GM19025 (cell line): ENCODE data around the gene NUB1.

Source experiments
- ATAC-seq: cut with Tn5 transposase; IDR thresholded peaks from one replicate; pipeline ENCODE4 v1.9.1; 2021; ENCODE audit warnings: mild to moderate bottlenecking, low read depth, moderate library complexity; ENCODE audit not compliant: unreplicated experiment

Gene NUB1

GRCh38 chr7:151386301-151387160 is 44.9 kb downstream of the NUB1 start:
- no peak for ATAC-seq

- ATAC-seq, result no peak
These were observed 45.8 kb downstream of the NUB1 start for GRCh38 chr7:151387161-151388006.

GRCh38 chr7:151388007-151388297 is 46.3 kb downstream of the NUB1 start:
- no peak for ATAC-seq

- ATAC-seq, result no peak
These were observed 46.8 kb downstream of the NUB1 start for GRCh38 chr7:151388430-151388829.

- ATAC-seq, result no peak
These were observed 47.6 kb downstream of the NUB1 start for GRCh38 chr7:151389096-151389767.

GRCh38 chr7:151389768-151390597 is 48.4 kb downstream of the NUB1 start:
- ATAC-seq, result no peak

GRCh38 chr7:151390598-151391357 is 49.2 kb downstream of the NUB1 start:
- ATAC-seq, result no peak

- no peak for ATAC-seq
These were observed 49.7 kb downstream of the NUB1 start for GRCh38 chr7:151391358-151391730.

- no peak for ATAC-seq
These were observed 50.4 kb downstream of the NUB1 start for GRCh38 chr7:151392002-151392401.

GRCh38 chr7:151392426-151392825 is 50.8 kb downstream of the NUB1 start:
- no peak for ATAC-seq

GRCh38 chr7:151393031-151393977 is 51.7 kb downstream of the NUB1 start:
- ATAC-seq, result no peak

- no peak for ATAC-seq
These were observed 52.7 kb downstream of the NUB1 start for GRCh38 chr7:151394076-151395035.

- no peak for ATAC-seq
These were observed 53.4 kb downstream of the NUB1 start for GRCh38 chr7:151395036-151395367.

- ATAC-seq, result no peak
These were observed 54.8 kb downstream of the NUB1 start for GRCh38 chr7:151396328-151396970.

GRCh38 chr7:151397026-151397425 is 55.4 kb downstream of the NUB1 start:
- ATAC-seq, result no peak

GRCh38 chr7:151398446-151399304 is 57.1 kb downstream of the NUB1 start:
- ATAC-seq, result no peak
